HG02798 (cell line): ENCODE results near the gene CXCL6.

ENCODE experiments used
- ATAC-seq: cut with Tn5 transposase; IDR thresholded peaks from one replicate; pipeline ENCODE4 v1.9.1; 2021; ENCODE audit warnings: mild to moderate bottlenecking; ENCODE audit not compliant: unreplicated experiment, poor library complexity

The CXCL6 gene

DNA sequence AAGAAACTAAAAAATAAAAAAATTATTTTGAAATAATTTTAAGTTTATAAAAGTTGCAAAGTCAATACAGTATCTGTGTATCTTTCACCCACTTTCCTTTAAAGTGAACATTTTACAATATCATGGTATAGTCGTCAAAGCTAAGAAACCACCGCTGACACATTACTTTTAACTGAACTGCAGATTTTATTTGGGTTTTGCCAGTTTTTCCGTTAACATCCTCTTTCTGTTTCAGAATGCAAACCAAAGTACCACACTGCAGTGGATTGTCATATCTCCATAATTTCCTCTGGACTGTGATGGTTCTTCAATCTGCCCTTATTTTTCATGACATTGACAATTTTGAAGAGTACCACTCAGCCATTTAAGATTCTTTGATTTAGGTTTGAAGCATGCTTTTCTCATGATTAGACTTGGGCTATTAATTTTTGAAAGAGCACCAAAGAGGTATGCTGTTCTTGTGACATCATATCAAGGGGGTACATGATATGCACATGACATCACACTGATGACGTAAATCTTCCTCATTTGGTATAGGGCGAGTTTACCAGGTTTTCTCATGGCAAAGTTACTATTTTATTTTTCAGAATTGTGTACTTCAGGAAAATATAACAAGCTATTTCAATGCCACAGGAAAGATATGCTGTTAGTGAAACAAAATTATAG lies 29.1 kb downstream of the CXCL6 start:
- ATAC-seq: no peak

DNA sequence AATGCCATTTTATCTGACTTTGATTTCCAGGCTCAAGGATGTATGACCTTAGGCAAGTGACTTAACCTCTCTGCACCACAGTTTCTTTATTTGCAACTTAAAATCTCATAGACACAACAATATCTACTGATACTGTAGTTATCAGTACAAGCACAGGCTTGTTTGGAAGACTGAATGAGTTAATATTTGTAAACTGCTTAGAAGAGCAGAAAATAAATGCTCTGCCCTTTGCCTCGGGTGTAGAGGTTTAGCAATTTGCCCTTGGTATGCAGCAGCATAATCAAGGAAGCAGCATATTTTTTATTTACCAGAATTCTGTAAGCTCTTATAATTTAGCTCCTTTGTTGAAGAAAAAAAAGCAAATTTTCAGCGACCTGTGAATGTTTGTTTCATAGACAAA lies 29.8 kb downstream of the CXCL6 start:
- ATAC-seq: no peak

DNA sequence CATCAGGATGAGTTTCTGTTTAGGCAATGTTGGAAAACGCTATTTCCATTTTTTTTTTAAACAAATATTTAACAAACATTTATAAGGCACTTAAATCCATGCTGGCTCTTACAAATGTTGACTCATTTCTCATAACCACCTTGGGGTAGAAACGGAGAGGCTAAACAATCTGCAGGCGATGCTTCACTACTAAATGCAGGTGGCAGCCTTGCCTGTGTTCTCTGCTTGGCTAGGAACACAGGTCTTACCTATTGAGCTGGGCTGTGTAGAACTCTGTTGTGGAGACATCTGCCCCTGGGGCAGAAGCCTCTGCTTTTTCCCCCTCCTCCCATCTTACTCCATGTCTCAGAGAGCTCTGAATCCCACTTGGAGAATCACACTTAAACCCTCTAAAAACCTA lies 31.3 kb downstream of the CXCL6 start:
- ATAC-seq: no peak

DNA sequence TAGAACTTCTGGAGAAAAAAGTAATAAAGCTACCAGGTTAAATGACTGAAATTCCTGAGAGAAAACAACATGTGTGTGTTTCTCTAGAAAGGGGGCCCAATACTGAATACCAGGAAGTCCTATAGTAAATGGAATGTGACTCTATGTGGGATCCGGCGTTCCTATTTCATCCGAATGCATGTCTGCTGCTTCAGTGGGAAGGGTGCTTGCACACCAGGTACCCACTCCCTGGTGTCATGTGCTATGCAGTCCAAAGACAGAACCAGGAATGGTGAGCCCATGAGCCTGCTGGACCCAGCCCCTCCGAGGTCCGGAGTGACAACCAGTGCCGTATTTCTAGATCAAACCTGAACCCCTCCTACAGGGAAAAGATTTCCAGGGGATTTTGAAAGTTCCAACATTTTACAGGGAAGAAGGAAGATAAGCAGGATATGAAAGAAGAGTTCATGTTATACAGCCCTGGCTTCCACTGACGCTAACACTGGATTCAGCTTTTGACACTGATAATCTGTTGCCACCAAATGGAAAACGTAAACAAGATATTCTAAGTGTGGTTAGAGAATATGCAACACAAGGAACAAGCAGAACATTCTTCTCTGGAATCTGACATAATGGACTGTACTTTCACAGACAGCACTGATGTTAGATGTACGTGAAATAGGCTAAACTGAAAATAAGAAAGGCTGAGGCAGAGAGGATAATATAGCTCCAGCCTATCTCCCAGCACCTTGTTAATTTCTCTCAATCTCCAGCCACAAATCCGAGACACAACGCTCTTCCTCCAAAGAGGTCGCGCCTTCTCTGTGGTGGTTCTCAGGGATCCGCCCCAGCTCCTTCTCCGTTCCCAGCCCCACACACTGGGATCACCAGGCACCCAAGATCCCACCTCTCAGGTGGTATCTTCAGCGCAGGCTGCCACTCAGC lies 32.0 kb downstream of the CXCL6 start:
- ATAC-seq: no peak

GRCh38 chr4:73869130-73870055 lies 32.9 kb downstream of the CXCL6 start, which contains the start of gene CXCL1:
TSS of gene CXCL1 (plus strand) at chr4:73869393. CDS start at chr4:73869471, 78 bp downstream.
- ATAC-seq: no peak

DNA sequence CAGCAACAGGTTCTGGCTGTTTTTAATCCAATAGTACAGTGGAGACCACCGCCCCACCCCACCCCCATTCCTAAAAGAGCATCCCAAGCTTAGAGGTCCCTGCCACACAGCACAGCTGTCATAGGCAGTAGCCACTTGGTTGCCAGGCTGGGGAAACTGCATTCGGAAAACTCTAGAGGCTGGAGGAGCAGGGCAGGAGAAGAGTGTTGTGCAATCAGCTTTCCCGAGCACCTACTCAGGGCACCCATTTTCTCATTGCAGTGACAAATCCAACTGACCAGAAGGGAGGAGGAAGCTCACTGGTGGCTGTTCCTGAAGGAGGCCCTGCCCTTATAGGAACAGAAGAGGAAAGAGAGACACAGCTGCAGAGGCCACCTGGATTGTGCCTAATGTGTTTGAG lies 33.8 kb downstream of the CXCL6 start:
- no peak for ATAC-seq

- ATAC-seq: no peak
Measured at GRCh38 chr4:73870768-73871167, 34.3 kb downstream of the CXCL6 start.

DNA sequence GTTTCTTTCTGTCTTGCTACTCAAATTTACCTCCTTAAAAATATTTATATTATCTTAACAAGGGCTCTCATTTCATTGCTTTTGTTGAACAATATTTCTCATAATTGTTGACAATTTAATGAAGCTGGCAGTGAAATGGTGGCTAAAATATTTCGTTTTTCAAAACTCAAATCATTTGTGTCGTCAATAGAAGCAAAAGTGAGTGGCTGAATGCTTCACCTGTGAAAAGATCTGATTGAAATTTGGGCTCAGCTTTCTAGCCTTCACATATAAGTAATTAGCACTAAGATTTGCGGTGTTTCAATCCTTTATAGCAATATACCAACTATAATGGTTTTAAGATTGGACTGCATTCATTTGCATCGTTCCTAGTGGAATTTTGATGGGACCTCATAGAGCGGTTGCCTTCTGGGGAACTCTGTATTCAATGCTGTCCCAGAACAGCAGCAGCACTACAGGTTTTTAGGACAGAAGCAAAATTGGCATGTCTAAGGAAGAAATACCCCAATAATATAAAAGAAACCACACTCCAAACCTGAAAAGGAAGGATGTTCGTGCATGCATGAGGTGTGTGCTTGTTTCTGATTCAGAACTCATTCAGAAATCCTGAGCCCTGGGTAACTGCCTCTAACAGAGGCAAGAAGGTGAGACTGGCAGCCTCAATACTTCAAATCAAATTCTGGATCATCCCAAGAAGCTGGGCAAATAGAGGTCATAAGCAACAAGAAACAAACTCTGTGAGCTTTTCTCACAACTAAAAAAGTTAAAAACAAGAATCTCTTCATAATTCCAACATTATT lies 35.2 kb downstream of the CXCL6 start:
- ATAC-seq: no peak

GRCh38 chr4:73872316-73873108 lies 36.0 kb downstream of the CXCL6 start:
- ATAC-seq: no peak

DNA sequence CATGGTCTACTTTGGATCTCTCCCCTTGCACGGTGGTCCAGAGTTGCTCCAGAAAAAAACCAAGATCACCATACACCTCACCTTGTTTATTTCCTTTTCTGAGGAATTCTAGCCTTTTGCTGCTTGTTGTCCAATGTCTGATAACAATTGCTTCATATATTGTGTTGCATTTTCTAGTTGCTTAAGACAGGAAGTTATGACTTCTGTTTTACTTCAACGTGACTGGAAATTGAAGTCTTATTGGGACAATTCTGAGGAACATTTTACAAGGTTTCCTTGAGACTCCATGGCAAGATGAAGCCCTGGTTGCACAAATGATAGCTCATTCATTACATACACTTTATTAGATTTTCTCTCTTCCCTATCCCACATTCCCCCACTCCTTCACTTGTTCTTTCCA lies 37.9 kb downstream of the CXCL6 start:
- ATAC-seq: no peak

DNA sequence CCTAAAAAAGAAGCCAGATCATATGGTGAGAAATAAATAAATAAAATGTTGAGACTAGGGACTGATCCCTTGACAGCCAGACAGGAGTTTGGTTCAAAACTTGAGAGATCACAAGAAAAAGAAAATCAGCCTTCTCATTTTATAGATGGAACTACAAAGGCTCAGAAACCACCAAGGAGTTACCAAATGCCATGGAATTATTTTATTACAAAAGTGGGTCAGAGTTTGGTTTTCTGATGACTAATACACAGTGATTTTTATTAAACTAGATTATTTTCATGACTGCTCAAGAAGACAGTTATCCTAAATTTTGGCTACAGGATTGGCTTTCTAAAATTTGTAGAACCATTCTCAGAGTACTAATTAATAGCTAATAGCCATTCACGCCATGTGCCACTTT lies 38.9 kb downstream of the CXCL6 start:
- no peak for ATAC-seq

DNA sequence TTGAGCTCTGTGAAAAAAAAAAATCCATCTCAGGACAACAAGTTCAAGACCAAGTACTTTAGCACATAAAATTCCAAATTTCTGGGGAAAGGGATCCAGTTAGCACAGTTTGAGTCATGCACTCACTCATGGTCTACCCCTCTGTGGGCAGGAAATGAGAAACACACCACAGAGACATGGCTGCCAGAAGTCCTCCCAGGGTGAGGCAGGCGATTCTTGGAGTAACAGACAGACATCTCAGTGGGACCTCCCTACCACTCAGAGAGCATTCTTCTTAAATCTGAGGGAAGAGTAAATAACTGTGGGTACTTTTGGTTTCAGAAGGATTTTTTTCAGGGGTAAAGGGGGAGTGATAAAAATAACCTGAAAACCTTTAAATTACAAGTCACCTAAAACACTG lies 46.8 kb downstream of the CXCL6 start:
- no peak for ATAC-seq

GRCh38 chr4:73885574-73886267 lies 49.2 kb downstream of the CXCL6 start:
- ATAC-seq: no peak
